HG03442 (cell line): ENCODE measurements around the gene TNS3.
"Not testable (repeated sequence)": the region's sequence is repeated elsewhere in the genome, so short reads cannot be mapped to it uniquely, and the experiment has no call there.

Source experiments
- ATAC-seq: cut with Tn5 transposase; IDR thresholded peaks from one replicate; pipeline ENCODE4 v1.9.1; 2021; ENCODE audit warnings: mild to moderate bottlenecking, moderate library complexity; ENCODE audit not compliant: unreplicated experiment

The TNS3 gene

DNA sequence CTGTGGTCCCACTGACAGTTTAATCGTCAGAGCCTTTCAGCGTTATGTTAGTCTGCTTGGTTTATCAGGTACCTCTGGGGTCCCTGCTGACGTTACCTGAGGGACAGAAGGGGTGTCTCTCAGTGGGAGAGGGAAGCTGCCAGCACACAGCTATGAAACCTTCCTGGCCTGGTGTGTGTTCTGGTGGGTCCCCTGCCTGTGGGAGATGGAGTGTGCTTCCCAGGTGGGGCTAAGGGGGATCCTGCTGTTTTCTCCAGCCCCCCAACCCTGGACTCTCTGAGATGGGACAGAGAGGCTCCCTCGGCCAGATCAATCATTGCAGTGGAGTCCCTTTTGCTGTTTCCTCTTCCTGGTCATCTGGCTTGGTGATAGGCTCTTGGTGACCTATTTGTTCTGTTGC is 308.8 kb downstream of the TNS3 start:
- ATAC-seq, result no peak

- no peak for ATAC-seq
These were observed 310.2 kb downstream of the TNS3 start for GRCh38 chr7:47271749-47272148.

DNA sequence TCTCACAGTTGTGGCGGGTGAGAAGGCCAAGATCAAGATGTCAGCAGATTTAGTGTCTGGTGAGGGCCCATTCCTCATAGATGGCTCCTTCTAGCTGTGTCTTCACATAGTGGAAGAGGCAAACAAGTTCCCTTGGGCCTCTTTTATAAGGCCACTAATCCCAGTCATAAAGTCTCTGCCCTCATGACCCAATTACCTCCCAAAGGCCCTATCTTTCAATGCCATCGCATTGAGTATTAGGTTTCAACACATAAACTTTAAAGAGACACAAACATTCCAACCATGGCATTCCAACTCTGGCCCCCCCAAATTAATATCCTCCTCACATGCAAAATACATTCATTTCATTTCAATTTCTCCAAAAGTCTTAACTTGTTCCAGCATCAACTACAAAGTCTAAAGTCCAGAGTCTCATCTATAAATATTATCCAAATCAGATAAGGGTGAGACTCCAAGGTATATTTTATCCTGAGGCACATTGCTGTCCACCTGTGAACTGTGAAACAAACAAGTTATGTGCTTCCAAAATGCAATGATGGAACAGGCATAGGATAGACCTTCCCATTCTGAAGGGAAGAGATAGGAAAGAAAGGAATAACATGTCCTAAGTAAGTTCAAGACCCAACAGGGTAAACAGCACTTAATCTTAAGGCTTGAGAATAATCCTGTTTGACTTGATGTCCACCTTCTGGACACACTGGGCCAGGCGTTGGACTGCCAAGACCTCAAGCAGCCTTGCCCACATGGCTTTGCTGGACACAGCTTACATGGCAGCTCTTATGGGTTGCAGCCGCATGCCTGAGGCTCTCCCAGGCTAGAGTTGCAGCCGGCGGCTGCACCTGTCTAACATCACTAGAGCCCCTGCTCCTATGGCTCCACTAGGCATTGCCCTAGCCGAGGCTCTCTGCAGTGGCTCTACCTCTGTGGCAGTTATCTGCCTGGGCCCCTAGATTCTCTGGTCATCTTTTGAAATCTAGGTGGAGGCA is 312.8 kb downstream of the TNS3 start:
- ATAC-seq, result no peak

GRCh38 chr7:47267346-47267745 is 314.6 kb downstream of the TNS3 start:
- ATAC-seq, result no peak

DNA sequence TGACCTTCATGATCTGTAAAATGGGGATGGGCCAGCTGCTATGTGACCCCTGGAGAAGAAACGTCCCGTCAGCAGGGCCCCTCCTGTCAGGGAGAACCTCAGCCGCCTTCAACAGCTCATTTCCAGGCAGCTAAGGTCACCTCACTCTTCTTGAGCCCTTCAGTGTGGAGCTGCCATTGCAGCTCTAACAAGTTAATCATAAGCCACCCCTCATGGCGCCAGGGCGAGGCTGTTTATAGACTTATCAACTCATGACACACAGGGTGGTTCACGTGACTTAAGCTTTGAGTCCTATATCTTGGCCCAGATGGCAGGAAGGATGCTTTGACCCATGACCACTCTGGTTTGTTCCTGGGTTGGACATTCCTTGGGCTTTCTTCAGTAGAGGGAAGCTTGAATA is 315.1 kb downstream of the TNS3 start:
- ATAC-seq, result no peak

GRCh38 chr7:47266131-47266706 is 315.7 kb downstream of the TNS3 start:
- ATAC-seq, result peak; percentile 80

DNA sequence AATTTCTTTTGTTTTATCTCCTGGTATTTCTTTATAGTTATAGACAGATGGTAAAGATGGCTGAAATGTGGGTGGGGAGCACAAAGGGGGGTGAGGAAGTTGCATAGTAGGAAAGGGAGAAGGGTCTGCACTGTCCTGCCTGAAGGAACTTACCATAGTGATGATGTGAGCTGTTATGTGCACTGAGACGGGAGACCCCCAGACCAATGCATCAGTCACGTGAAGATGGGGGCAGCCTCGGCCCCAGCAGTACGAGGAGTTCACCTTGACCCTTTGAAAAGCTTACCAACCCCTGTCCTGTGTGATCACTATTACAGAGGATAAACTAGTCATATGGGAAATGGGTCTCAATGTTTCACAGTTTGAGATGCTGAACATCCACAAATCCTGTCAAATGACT is 316.3 kb downstream of the TNS3 start:
- ATAC-seq, result no peak

GRCh38 chr7:47264021-47264651 is 317.8 kb downstream of the TNS3 start:
- no peak for ATAC-seq

DNA sequence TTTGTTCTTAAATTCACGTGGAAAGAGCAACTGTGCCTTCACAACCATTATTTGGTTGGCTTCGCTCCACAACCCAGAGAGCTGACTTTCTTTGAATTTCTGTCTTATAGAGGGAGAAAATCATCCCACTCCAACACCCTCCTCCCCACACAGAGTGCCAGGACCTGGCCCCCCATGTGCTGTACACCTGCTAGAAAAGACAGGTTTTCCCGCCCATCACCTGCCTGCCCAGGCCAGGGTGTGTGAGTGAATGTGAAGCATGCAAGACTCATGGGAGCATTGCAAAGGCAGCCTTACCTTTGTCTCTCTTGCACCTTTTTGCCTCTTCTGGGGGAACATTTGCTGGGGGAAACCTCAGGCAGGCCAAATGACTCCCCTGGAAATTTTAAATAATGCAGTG is 319.0 kb downstream of the TNS3 start:
- ATAC-seq, result no peak

DNA sequence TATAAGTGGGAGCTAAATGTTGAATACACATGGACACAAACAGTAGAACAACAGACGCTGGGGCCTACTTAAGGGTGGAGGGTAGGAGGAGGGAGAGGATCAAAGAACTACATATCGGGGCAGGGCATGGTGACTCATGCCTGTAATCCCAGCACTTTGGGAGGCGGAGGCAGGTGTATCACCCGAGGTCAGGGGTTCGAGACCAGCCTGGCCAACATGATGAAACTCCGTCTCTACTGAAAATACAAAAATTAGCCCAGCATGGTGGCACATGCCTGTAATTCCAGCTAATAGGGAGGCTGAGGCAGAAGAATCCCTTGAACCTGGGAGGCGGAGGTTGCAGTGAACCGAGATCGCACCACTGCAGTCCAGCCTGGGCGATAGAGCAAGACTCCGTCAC is 319.8 kb downstream of the TNS3 start:
- not testable (repeated sequence) for ATAC-seq

- no peak for ATAC-seq
These were observed 321.6 kb downstream of the TNS3 start for GRCh38 chr7:47260270-47260669.

DNA sequence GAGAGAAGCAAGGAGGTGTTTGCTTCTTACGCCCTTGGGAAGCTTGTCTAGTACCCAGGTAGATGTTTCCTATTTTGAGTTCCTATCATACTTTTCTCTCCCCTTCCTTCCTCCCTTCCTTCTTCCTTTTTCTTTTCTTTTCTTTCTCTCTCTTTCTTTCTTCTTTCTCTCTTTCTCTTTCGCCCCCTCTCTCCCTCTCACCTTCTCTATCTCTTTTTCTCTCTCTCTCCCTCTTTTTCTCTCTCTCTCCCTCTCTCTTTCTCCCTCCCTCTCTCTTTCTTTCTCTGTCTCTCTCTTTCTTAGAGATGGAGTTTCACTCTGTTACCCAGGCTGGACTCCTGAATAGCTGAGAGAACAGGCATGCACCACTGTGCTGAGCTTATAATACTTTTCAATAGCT is 322.2 kb downstream of the TNS3 start:
- ATAC-seq, result no peak

DNA sequence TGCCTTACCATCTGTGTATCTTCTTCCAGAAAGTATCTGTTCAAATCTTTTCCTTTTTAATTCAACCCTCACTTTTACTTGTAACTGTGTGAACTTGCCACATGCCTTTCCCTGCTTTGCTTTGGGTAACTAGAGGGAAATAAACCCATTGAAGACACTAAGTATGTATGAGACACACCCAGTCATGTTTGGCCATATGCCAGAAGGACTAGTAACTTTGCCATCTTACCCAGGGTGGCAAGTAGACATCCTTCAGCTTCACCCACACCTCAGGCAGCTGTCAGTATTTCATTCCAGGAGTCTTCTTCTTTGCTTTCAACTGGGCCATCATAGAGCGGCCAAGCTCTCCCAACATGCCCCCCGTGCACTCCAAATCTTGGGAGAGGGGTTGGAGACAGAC is 323.1 kb downstream of the TNS3 start:
- no peak for ATAC-seq

- ATAC-seq, result no peak
These were observed 325.9 kb downstream of the TNS3 start for GRCh38 chr7:47256016-47256415.

- ATAC-seq, result no peak
These were observed 326.5 kb downstream of the TNS3 start for GRCh38 chr7:47255441-47255840.

GRCh38 chr7:47255007-47255406 is 326.9 kb downstream of the TNS3 start:
- no peak for ATAC-seq

DNA sequence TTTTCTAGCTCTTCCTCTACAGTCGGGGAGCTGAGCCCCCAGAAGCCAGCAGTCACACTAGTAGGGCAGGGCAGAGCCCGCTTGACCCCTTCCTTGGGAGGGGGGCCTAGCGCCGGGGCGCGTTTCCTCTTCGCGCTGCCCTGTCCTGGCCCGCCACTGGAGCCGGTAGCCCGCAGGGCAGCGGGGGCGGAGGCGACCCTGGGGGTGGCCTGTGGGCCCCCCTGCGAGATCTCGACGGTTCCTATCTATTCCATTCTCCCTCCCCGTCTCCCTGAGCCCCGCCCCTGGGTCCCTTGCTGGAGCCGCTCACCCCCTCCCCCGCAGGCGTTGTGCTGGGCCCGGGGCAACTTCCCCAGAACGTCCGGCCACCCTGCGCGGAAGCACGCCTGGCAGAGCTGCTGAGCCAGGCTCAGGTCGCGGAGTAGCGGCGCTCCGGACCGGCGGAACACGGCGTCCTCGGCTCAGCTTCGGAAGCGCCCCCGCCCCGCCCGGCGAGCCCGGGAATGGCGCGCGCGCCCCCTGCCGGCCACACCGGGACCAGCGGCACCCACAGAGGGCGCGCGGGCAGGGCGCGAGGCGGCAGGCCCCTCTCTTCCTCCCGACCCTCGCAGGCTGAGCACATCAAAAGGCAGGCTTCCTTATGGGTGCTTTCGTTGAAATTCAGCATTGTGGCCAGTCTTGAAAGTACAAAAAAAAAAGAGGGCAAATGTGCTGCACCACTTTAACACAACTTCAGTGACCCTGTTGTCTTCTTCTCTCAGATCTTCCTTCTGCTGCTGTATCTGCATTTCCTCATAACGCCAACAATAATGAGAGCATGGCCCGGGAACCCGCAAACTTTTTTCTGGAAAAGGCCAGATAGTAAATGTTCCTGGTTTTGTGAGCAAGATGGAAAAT is 327.6 kb downstream of the TNS3 start:
- peak; percentile 77 for ATAC-seq

- peak; percentile 38 for ATAC-seq
These were observed 328.2 kb downstream of the TNS3 start for GRCh38 chr7:47253650-47254080.

GRCh38 chr7:47252675-47253074 is 329.2 kb downstream of the TNS3 start:
- no peak for ATAC-seq

GRCh38 chr7:47249361-47249760 is 332.6 kb downstream of the TNS3 start:
- no peak for ATAC-seq

- ATAC-seq, result no peak
These were observed 333.1 kb downstream of the TNS3 start for GRCh38 chr7:47248797-47249196.
